PC-3 (cell line): Measurements from ENCODE around the gene TTC21B. TPM values are rescaled to one million over a fixed set of nuclear protein-coding genes. Genes with fewer than 3 reads are reported as not detected.

Experiments used
- ATAC-seq: fragments of 200-7000 bp; cut with Tn5 transposase; 2 replicates; pipeline ENCODE4 v1.9.1; 2020; ENCODE audit warnings: mild to moderate bottlenecking, moderate library complexity
- BruUV-seq: library from RNA; stranded (reverse); fragments of 400-500 nt; replicated peaks from 2 replicates; lab custom pipeline; 2021; lab: Mats Ljungman, UMichigan
- CTCF ChIA-PET: fragments of 300-600 bp; sonication (Branson Sonifier 250); formaldehyde crosslinking; loops from one replicate; lab custom pipeline; 2022; ENCODE audit warnings: antibody characterized with exemption; lab: Charles Lee
- POLR2A ChIA-PET: fragments of 300-600 bp; sonication (Branson Sonifier 250); formaldehyde crosslinking; loops from one replicate; lab custom pipeline; 2022; ENCODE audit warnings: antibody characterized with exemption; ENCODE audit not compliant: unreplicated experiment; lab: Charles Lee
- DNase-seq: peaks from one replicate; pipeline ENCODE4 v3.0.0-alpha.2; 2015
- H2AFZ ChIP-seq: fragments of 300-600 bp; sonication (generic); 2 replicates; pipeline ENCODE4 v1.6.0; 2016; ENCODE audit warnings: antibody characterized with exemption, low read length
- H3F3A ChIP-seq: fragments of 300-600 bp; sonication (generic); one replicate; pipeline ENCODE4 v1.6.0; 2017; ENCODE audit warnings: antibody characterized with exemption, low read length, control low read depth, mild to moderate bottlenecking; ENCODE audit not compliant: unreplicated experiment
- H3K27ac ChIP-seq: fragments of 300-600 bp; sonication (generic); 2 replicates; pipeline ENCODE4 v1.5.1; 2016; ENCODE audit warnings: mild to moderate bottlenecking, low read length
- H3K27me3 ChIP-seq: fragments of 300-600 bp; sonication (generic); 2 replicates; pipeline ENCODE4 v1.6.1; 2016; ENCODE audit warnings: low read length, mixed read lengths
- H3K36me3 ChIP-seq: fragments of 300-600 bp; sonication (generic); 2 replicates; pipeline ENCODE4 v1.6.1; 2016; ENCODE audit warnings: low read depth, mixed run types, low read length, mixed read lengths
- H3K4me1 ChIP-seq: fragments of 300-600 bp; sonication (generic); 2 replicates; pipeline ENCODE4 v1.5.1; 2016; ENCODE audit warnings: low read length; ENCODE audit not compliant: insufficient read depth
- H3K4me2 ChIP-seq: fragments of 300-600 bp; sonication (generic); 2 replicates; pipeline ENCODE4 v1.6.0; 2016; ENCODE audit warnings: low read length
- H3K4me3 ChIP-seq: fragments of 300-600 bp; sonication (generic); 2 replicates; pipeline ENCODE4 v1.5.1; 2016; ENCODE audit warnings: mild to moderate bottlenecking, low read length, mixed read lengths
- H3K79me2 ChIP-seq: fragments of 300-600 bp; sonication (generic); 2 replicates; pipeline ENCODE4 v1.6.1; 2017; ENCODE audit warnings: low read length, mixed read lengths
- H3K9ac ChIP-seq: fragments of 300-600 bp; sonication (generic); 2 replicates; pipeline ENCODE4 v1.6.0; 2016; ENCODE audit warnings: mild to moderate bottlenecking, low read length
- H3K9me2 ChIP-seq: fragments of 300-600 bp; sonication (generic); replicated peaks from 2 replicates; pipeline ENCODE4 v1.6.1; 2016; ENCODE audit warnings: mixed run types, low read length, mixed read lengths
- H3K9me3 ChIP-seq: fragments of 300-600 bp; sonication (generic); 2 replicates; pipeline ENCODE4 v1.6.1; 2016; ENCODE audit warnings: low read length, mixed read lengths
- H4K20me1 ChIP-seq: fragments of 300-600 bp; sonication (generic); 2 replicates; pipeline ENCODE4 v1.6.1; 2016; ENCODE audit warnings: low read length, mixed read lengths
- CTCF ChIP-seq: fragments of 300-600 bp; sonication (generic); conservative IDR thresholded peaks from 2 replicates; pipeline ENCODE4 v1.5.1; 2017; ENCODE audit warnings: antibody characterized with exemption, low read depth, mild to moderate bottlenecking, low read length
- EZH2 ChIP-seq: fragments of 300-600 bp; sonication (generic); IDR thresholded peaks from one replicate; pipeline ENCODE4 v1.6.1; 2017; ENCODE audit warnings: antibody characterized with exemption, mild to moderate bottlenecking, low read length; ENCODE audit not compliant: unreplicated experiment
- EZH2phosphoT487 ChIP-seq: fragments of 300-600 bp; sonication (generic); IDR thresholded peaks from 2 replicates; pipeline ENCODE4 v1.6.1; 2018; ENCODE audit warnings: mild to moderate bottlenecking, antibody characterized with exemption, low read length, borderline replicate concordance
- intact Hi-C: fragments of 100-400 bp; cut with micrococcal nuclease; formaldehyde crosslinking; loops from 2 replicates; pipeline ENCODE4 v1.9.0; 2023
- total RNA-seq: library from RNA; depleted of rRNA; stranded (reverse); fragments of >200 nt; gene quantifications from 2 replicates; pipeline ENCODE4 v1.2.3, GENCODE V29; 2014

TTC21B gene
- total RNA-seq, 1 experiment from 2014 or later = 35.5 TPM

GRCh38 chr2:165905854-165906253, 47.7 kb downstream of the TTC21B start:
- CTCF ChIA-PET = no interaction called here
- intact Hi-C loops = no loop called here

GRCh38 chr2:165905269-165905668, 48.3 kb downstream of the TTC21B start:
- peaks cover 10% of the 10 kb centered on the region for H3K4me1 ChIP-seq
- peaks cover 4% of the 10 kb centered on the region; the same call in 1 of the 2 replicates for H3K36me3 ChIP-seq
- intact Hi-C loops = no loop called here
- no peaks in the 10 kb centered on the region for H3K9me2 ChIP-seq
- H3K9me3 ChIP-seq = no peaks in the 10 kb centered on the region
- H3K4me2 ChIP-seq = no peak overlapping the region
- no peaks in the 10 kb centered on the region for H3F3A ChIP-seq
- ChIA-PET CTCF (no interaction called here), POLR2A (no interaction called here)
- no peaks in the 10 kb centered on the region for H3K79me2 ChIP-seq
- H3K27ac ChIP-seq = no peak overlapping the region
- TF ChIP-seq EZH2phosphoT487 = no peak
- no peak for TF ChIP-seq EZH2
- no peak for TF ChIP-seq CTCF
- H4K20me1 ChIP-seq = no peaks in the 10 kb centered on the region
- H3K27me3 ChIP-seq = no peaks in the 10 kb centered on the region
- no peak overlapping the region for H2AFZ ChIP-seq
- DNase-seq = no peak
- ATAC-seq = no peak
- H3K9ac ChIP-seq = no peak overlapping the region
- H3K4me3 ChIP-seq = no peak overlapping the region
- no TSS peak for BruUV-seq

More at GRCh38 chr2:165905854-165906253, 47.7 kb downstream of the TTC21B start:
- DNase-seq = no peak
- H3K4me1 ChIP-seq = peaks cover 10% of the 10 kb centered on the region
- no peaks in the 10 kb centered on the region for H3K9me2 ChIP-seq
- no peak overlapping the region for H3K4me2 ChIP-seq
- no peak overlapping the region for H3K4me3 ChIP-seq
- no peak for ATAC-seq
- H3K36me3 ChIP-seq = peaks cover 4% of the 10 kb centered on the region; the same call in 1 of the 2 replicates
- H3K9me3 ChIP-seq = no peaks in the 10 kb centered on the region
- no peaks in the 10 kb centered on the region for H3K27me3 ChIP-seq
- BruUV-seq = no TSS peak
- POLR2A ChIA-PET = no interaction called here
- H3K79me2 ChIP-seq = no peaks in the 10 kb centered on the region
- no peaks in the 10 kb centered on the region for H3F3A ChIP-seq
- no peak overlapping the region for H3K27ac ChIP-seq
- H4K20me1 ChIP-seq = no peaks in the 10 kb centered on the region
- no peak for TF ChIP-seq CTCF
- TF ChIP-seq EZH2phosphoT487 = no peak
- no peak for TF ChIP-seq EZH2
- no peak overlapping the region for H2AFZ ChIP-seq
- no peak overlapping the region for H3K9ac ChIP-seq

GRCh38 chr2:165904432-165904831, 49.1 kb downstream of the TTC21B start:
- H3K4me3 ChIP-seq = no peak overlapping the region
- H4K20me1 ChIP-seq = no peaks in the 10 kb centered on the region
- H3F3A ChIP-seq = no peaks in the 10 kb centered on the region
- no peak overlapping the region for H3K9ac ChIP-seq
- H3K27me3 ChIP-seq = no peaks in the 10 kb centered on the region
- H3K36me3 ChIP-seq = peaks cover 4% of the 10 kb centered on the region; the same call in 1 of the 2 replicates
- H3K9me2 ChIP-seq = no peaks in the 10 kb centered on the region
- DNase-seq (no peak), ATAC-seq (no peak)
- CTCF ChIA-PET = no interaction called here
- no TSS peak for BruUV-seq
- H3K4me2 ChIP-seq = no peak overlapping the region
- H2AFZ ChIP-seq = no peak overlapping the region
- peaks cover 5% of the 10 kb centered on the region; the same call in 1 of the 2 replicates for H3K4me1 ChIP-seq
- H3K9me3 ChIP-seq = no peaks in the 10 kb centered on the region
- no peak for TF ChIP-seq CTCF
- no peak for TF ChIP-seq EZH2phosphoT487
- no peak for TF ChIP-seq EZH2
- intact Hi-C loops = no loop called here
- no peaks in the 10 kb centered on the region for H3K79me2 ChIP-seq
- H3K27ac ChIP-seq = no peak overlapping the region
- POLR2A ChIA-PET = no interaction called here
